HFF-Myc (cell line): Measurements from ENCODE around the gene ACAP2.

ENCODE experiments used
- DNase-seq: peaks from one replicate; pipeline ENCODE4 v3.0.0-alpha.2; 2011; ENCODE audit warnings: low read depth; ENCODE audit errors: extremely low read depth
- H3K4me3 ChIP-seq: replicated peaks from 2 replicates; pipeline ENCODE4 v1.5.1; 2011; ENCODE audit warnings: low read depth, mild to moderate bottlenecking, control low read depth, low read length
- CTCF ChIP-seq: IDR thresholded peaks from 2 replicates; pipeline ENCODE4 v1.5.1; 2012; ENCODE audit warnings: mild to moderate bottlenecking, low read depth, low read length, control low read depth; ENCODE audit errors: missing control alignments

The ACAP2 gene

GRCh38 chr3:195259154-195259474 is 183.7 kb downstream of the ACAP2 start:
- peak; percentile 56 for DNase-seq

DNA sequence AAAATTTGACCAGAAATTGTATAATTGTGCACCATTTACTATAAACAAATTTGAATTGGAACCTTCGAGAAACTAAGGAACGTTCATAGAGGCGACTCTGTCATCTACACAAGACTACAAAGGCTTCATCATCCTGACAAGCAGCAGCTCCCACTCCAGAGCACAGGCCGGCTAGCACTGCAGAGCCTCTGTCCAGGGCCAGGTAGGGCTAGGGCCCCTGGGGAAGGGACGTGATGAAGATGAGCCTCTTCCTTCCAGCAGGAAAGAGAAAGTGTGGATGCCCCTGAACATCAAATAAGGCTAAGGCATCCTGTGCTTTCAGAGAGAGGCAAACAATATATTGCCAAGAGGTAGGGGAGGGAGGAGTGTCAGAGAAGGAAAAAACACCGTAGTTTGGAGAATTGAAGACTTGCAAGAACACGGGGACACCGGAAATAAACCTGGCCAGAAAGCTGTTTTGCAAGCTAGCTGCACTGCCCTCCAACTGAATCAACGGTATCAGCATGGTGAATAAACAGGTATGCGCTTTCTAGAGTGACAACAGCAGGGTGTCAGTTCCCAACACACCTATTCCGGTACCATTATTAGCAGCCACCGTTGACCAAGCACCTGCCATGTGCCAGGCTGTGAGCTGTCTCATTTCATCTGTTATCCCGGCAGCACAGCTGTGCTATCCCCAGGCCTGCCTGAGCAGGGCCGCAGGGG is 184.2 kb downstream of the ACAP2 start:
- H3K4me3 ChIP-seq: peak overlapping the region; percentile 40
- TF ChIP-seq CTCF: no peak
- no peak for DNase-seq

More at GRCh38 chr3:195259154-195259474, 183.7 kb downstream of the ACAP2 start:
- TF ChIP-seq CTCF: no peak
- H3K4me3 ChIP-seq: peak overlapping the region; percentile 40

- H3K4me3 ChIP-seq: no peak overlapping the region
- TF ChIP-seq CTCF: no peak
- DNase-seq: no peak
These were observed 185.1 kb downstream of the ACAP2 start for GRCh38 chr3:195257454-195258448.

GRCh38 chr3:195256639-195257453 is 186.0 kb downstream of the ACAP2 start:
- H3K4me3 ChIP-seq: no peak overlapping the region
- no peak for DNase-seq
- no peak for TF ChIP-seq CTCF

- DNase-seq: no peak
- no peak overlapping the region for H3K4me3 ChIP-seq
- TF ChIP-seq CTCF: no peak
These were observed 187.0 kb downstream of the ACAP2 start for GRCh38 chr3:195255571-195256501.

- no peak for TF ChIP-seq CTCF
- DNase-seq: no peak
- H3K4me3 ChIP-seq: no peak overlapping the region
These were observed 187.7 kb downstream of the ACAP2 start for GRCh38 chr3:195255176-195255500.
